Activated CD8-positive, alpha-beta memory T cell treated with anti-CD3 and anti-CD28 coated beads, Interleukin-2, amount 10 ng/mL, durations not matched to agents 7 days and 5 days (primary cell): ENCODE measurements around the gene DXO. TPM values are rescaled to one million over a fixed set of nuclear protein-coding genes. Genes with fewer than 3 reads are reported as not detected.

Source experiments
- ATAC-seq: fragments of 150-1000 bp; cut with Tn5 transposase; one replicate; pipeline ENCODE4 v1.10.0; 2021; ENCODE audit warnings: moderate library complexity
- CTCF ChIA-PET: fragments of 350-600 bp; sonication (Branson Sonifier 250); formaldehyde crosslinking; loops from one replicate; lab custom pipeline; 2021; ENCODE audit warnings: antibody characterized with exemption; lab: Charles Lee
- DNase-seq: peaks from one replicate; pipeline ENCODE4 v3.0.0-alpha.2; 2020
- H3K27ac Mint-ChIP-seq: one replicate; pipeline ENCODE4 v1.8.0; 2021; ENCODE audit warnings: mild to moderate bottlenecking, mixed read lengths
- H3K27me3 Mint-ChIP-seq: one replicate; pipeline ENCODE4 v1.8.0; 2021; ENCODE audit warnings: mixed read lengths
- H3K36me3 Mint-ChIP-seq: one replicate; pipeline ENCODE4 v1.8.0; 2021; ENCODE audit warnings: mild to moderate bottlenecking, mixed read lengths
- H3K4me1 Mint-ChIP-seq: one replicate; pipeline ENCODE4 v1.8.0; 2021; ENCODE audit warnings: mixed read lengths
- H3K4me3 Mint-ChIP-seq: one replicate; pipeline ENCODE4 v1.8.0; 2021; ENCODE audit warnings: mild to moderate bottlenecking, moderate library complexity, mixed read lengths
- H3K9me3 Mint-ChIP-seq: one replicate; pipeline ENCODE4 v1.8.0; 2022; ENCODE audit warnings: low read depth, mixed read lengths
- microRNA-seq: library from miRNA; unstranded; fragments of <30 nt; microRNA quantifications from one replicate; pipeline ENCODE4 v1.2.0, GENCODE V29; 2022
- total RNA-seq, 2 experiments: library from RNA; stranded (reverse); gene quantifications; one replicate each; pipeline ENCODE4 v1.2.3, GENCODE V29; 2021

DXO gene
- total RNA-seq, 2 experiments from 2014 or later = 17.4 to 18.7 TPM

- Mint-ChIP-seq H3K36me3 (no peaks in the 10 kb centered on the region), H3K4me1 (no peaks in the 10 kb centered on the region), H3K9me3 (no peaks in the 10 kb centered on the region), H3K4me3 (no peak overlapping the region), H3K27me3 (no peaks in the 10 kb centered on the region), H3K27ac (no peak overlapping the region)
- DNase-seq (no peak), ATAC-seq (no peak)
- CTCF ChIA-PET = interaction anchor here (0.9 kb wide), 1 partner anchor 130 kb away, joined by 3 read pairs; no protein-coding TSS in a partner anchor
Measured at GRCh38 chr6:31920811-31921210, 51.1 kb downstream of the DXO start.

Small RNA genes within 50 kb of the gene (microRNA-seq; reads per million reads assigned to microRNA genes)
- not detected for gene MIR1236

Other genes starting within 250 kb of the DXO start
- gene MPIG6B, start 248.8 kb downstream of the DXO start, total RNA-seq = under 1 TPM; 0.20 to 0.33 TPM
- gene DDAH2, start 242.8 kb downstream of the DXO start, total RNA-seq = 10 to 100 TPM; 13.6 to 23.4 TPM
- gene CLIC1, start 235.6 kb downstream of the DXO start, total RNA-seq = 100 to 1,000 TPM; 544 to 561 TPM
- 100 to 1,000 TPM in 1 of 2 experiments, 10 to 100 TPM in 1; 75.6 to 109 TPM for gene MSH5, start 232.1 kb downstream of the DXO start, total RNA-seq
- gene SAPCD1, start 209.5 kb downstream of the DXO start, total RNA-seq = 10 to 100 TPM; 12.8 to 19.2 TPM
- 1 to 10 TPM; 5.7 to 6.4 TPM for gene VWA7, start 194.8 kb downstream of the DXO start, total RNA-seq
- 100 to 1,000 TPM; 107 to 140 TPM for gene VARS1, start 176.4 kb downstream of the DXO start, total RNA-seq
- 100 to 1,000 TPM; 124 to 129 TPM for gene LSM2, start 165.2 kb downstream of the DXO start, total RNA-seq
- 1 to 10 TPM; 2.9 to 3.1 TPM for gene HSPA1L, start 156.9 kb downstream of the DXO start, total RNA-seq
- gene HSPA1A, start 156.6 kb downstream of the DXO start, total RNA-seq = 100 to 1,000 TPM; 124 to 137 TPM
- 10 to 100 TPM; 64.6 to 71.6 TPM for gene HSPA1B, start 144.4 kb downstream of the DXO start, total RNA-seq
- gene NEU1, start 109.3 kb downstream of the DXO start, total RNA-seq = 10 to 100 TPM; 13.0 to 21.5 TPM
- gene SLC44A4, start 93.1 kb downstream of the DXO start, total RNA-seq = not detected
- 10 to 100 TPM; 78.7 to 79.0 TPM for gene EHMT2, start 74.4 kb downstream of the DXO start, total RNA-seq
- gene ZBTB12, start 70.1 kb downstream of the DXO start, total RNA-seq = 1 to 10 TPM; 1.5 to 3.3 TPM
- gene C2, start 44.4 kb downstream of the DXO start, total RNA-seq = under 1 TPM; 0.61 to 0.80 TPM
- gene CFB, start 26.0 kb downstream of the DXO start, total RNA-seq = under 1 TPM in 1 of 2 experiments, not detected in 1; 0.12 TPM
- gene NELFE, start 13.2 kb downstream of the DXO start, total RNA-seq = 10 to 100 TPM; 75.7 to 79.7 TPM
- gene SKIC2, start 13.0 kb downstream of the DXO start, total RNA-seq = 10 to 100 TPM; 88.2 to 93.2 TPM
- gene C4A, start 9.9 kb upstream of the DXO start, total RNA-seq = 1 to 10 TPM; 2.3 to 3.4 TPM
- 1 to 10 TPM; 3.5 to 5.5 TPM for gene C4B, start 42.7 kb upstream of the DXO start, total RNA-seq
- under 1 TPM in 1 of 2 experiments, not detected in 1; 0.15 TPM for gene CYP21A2, start 66.3 kb upstream of the DXO start, total RNA-seq
- 1 to 10 TPM; 3.1 to 5.5 TPM for gene TNXB, start 137.2 kb upstream of the DXO start, total RNA-seq
- gene ATF6B, start 156.1 kb upstream of the DXO start, total RNA-seq = 100 to 1,000 TPM; 119 to 135 TPM
- gene FKBPL, start 158.2 kb upstream of the DXO start, total RNA-seq = 1 to 10 TPM; 7.4 to 7.9 TPM
- under 1 TPM; 0.23 to 0.28 TPM for gene PRRT1, start 179.8 kb upstream of the DXO start, total RNA-seq
- gene PPT2, start 182.0 kb upstream of the DXO start, total RNA-seq = 10 to 100 TPM; 13.9 to 21.9 TPM
- gene EGFL8, start 192.5 kb upstream of the DXO start, total RNA-seq = 10 to 100 TPM; 11.4 to 13.1 TPM
- gene AGPAT1, start 203.9 kb upstream of the DXO start, total RNA-seq = 10 to 100 TPM; 37.5 to 38.6 TPM
- 10 to 100 TPM; 41.0 to 51.9 TPM for gene RNF5, start 206.3 kb upstream of the DXO start, total RNA-seq
- 10 to 100 TPM; 20.7 to 22.0 TPM for gene AGER, start 212.1 kb upstream of the DXO start, total RNA-seq
- gene PBX2, start 218.1 kb upstream of the DXO start, total RNA-seq = 10 to 100 TPM; 60.0 to 61.6 TPM
- gene GPSM3, start 220.5 kb upstream of the DXO start, total RNA-seq = 100 to 1,000 TPM; 171 to 196 TPM